H1 (cell line): ENCODE measurements around the gene CACNA1D.

ENCODE experiments used
- CTCF ChIP-seq, 3 experiments: IDR thresholded peaks; 1 replicate in 2 of 3; 2 replicates in 1 of 3; pipeline versions ENCODE4 v1.5.1 to v1.6.1; 2011; ENCODE audit warnings: low read length in 3 of 3, mild to moderate bottlenecking in 3 of 3, inconsistent platforms in 2 of 3, low read depth in 1 of 3, moderate library complexity in 1 of 3; ENCODE audit not compliant: insufficient read depth in 1 of 3; ENCODE audit errors: control extremely low read depth in 1 of 3
- GABPA ChIP-seq: IDR thresholded peaks from 2 replicates; pipeline ENCODE4 v1.6.1; 2011; ENCODE audit warnings: mild to moderate bottlenecking, low read length, moderate library complexity, borderline replicate concordance; ENCODE audit not compliant: insufficient read depth
- KDM1A ChIP-seq: fragments of 200-600, 300-600 bp; sonication (generic); IDR thresholded peaks from 2 replicates; pipeline ENCODE4 v1.7.1; 2016; ENCODE audit warnings: mild to moderate bottlenecking, low read length, borderline replicate concordance
- RNF2 ChIP-seq: fragments of 200-900, 300-1000 bp; sonication (generic); IDR thresholded peaks from 2 replicates; pipeline ENCODE4 v1.7.1; 2016; ENCODE audit warnings: borderline replicate concordance, low read depth, mild to moderate bottlenecking, antibody characterized with exemption, low read length; ENCODE audit not compliant: poor library complexity, severe bottlenecking; ENCODE audit errors: missing control alignments

GRCh38 chr3:53503195-53503594 is 8.8 kb downstream of the CACNA1D start:
- TF ChIP-seq CTCF (IDR thresholded peaks at IDR 0.05; ENCODE audit: control extremely low read depth in 1 of 3, insufficient read depth in 1 of 3, low read depth in 1 of 3, low read length in 3 of 3) (no peak), GABPA (no peak), KDM1A (no peak), RNF2 (no peak)
